ENCODE data around the gene KIAA1755.

Gene KIAA1755

GRCh38 chr20:38217791-38218565, 42.6 kb downstream of the KIAA1755 start:
- DNase-seq = no peak

- DNase-seq = no peak
Observed at GRCh38 chr20:38216746-38217595, 43.6 kb downstream of the KIAA1755 start.

- no peak for DNase-seq
Observed at GRCh38 chr20:38216201-38216600, 44.3 kb downstream of the KIAA1755 start.

- DNase-seq = no peak
Observed at GRCh38 chr20:38215194-38216182, 45.0 kb downstream of the KIAA1755 start.

GRCh38 chr20:38214256-38215193, 46.0 kb downstream of the KIAA1755 start:
- DNase-seq = no peak

- no peak for DNase-seq
Observed at GRCh38 chr20:38213607-38213940, 47.0 kb downstream of the KIAA1755 start.

GRCh38 chr20:38212806-38213606, 47.5 kb downstream of the KIAA1755 start:
- DNase-seq = no peak

- DNase-seq = peak; percentile 65
Observed at GRCh38 chr20:38211200-38212097, 49.1 kb downstream of the KIAA1755 start.

GRCh38 chr20:38210741-38211140, 49.8 kb downstream of the KIAA1755 start:
- DNase-seq = no peak

- DNase-seq = no peak
Observed at GRCh38 chr20:38209736-38210405, 50.7 kb downstream of the KIAA1755 start.

GRCh38 chr20:38209054-38209675, 51.4 kb downstream of the KIAA1755 start:
- no peak for DNase-seq

- DNase-seq = no peak
Observed at GRCh38 chr20:38208523-38208922, 52.0 kb downstream of the KIAA1755 start.

- no peak for DNase-seq
Observed at GRCh38 chr20:38208088-38208487, 52.4 kb downstream of the KIAA1755 start.

GRCh38 chr20:38207621-38208020, 52.9 kb downstream of the KIAA1755 start:
- DNase-seq = no peak

- no peak for DNase-seq
Observed at GRCh38 chr20:38205001-38205400, 55.5 kb downstream of the KIAA1755 start.

GRCh38 chr20:38203981-38204357, 56.6 kb downstream of the KIAA1755 start:
- no peak for DNase-seq

GRCh38 chr20:38203337-38203980, 57.1 kb downstream of the KIAA1755 start:
- no peak for DNase-seq

GRCh38 chr20:38202982-38203293, 57.6 kb downstream of the KIAA1755 start:
- DNase-seq = no peak
